GM20000 (cell line): ENCODE measurements around the gene IL36RN.

Experiments used
- DNase-seq: peaks from one replicate; pipeline ENCODE4 v3.0.0; 2012; ENCODE audit warnings: low spot score
- TF ChIP-seq, protein P1 (sequence below): IDR thresholded peaks from 2 replicates; pipeline ENCODE4 v1.5.1; 2012; ENCODE audit warnings: mild to moderate bottlenecking, control low read depth; ENCODE audit errors: extremely low read depth, missing control alignments

Gene IL36RN

DNA sequence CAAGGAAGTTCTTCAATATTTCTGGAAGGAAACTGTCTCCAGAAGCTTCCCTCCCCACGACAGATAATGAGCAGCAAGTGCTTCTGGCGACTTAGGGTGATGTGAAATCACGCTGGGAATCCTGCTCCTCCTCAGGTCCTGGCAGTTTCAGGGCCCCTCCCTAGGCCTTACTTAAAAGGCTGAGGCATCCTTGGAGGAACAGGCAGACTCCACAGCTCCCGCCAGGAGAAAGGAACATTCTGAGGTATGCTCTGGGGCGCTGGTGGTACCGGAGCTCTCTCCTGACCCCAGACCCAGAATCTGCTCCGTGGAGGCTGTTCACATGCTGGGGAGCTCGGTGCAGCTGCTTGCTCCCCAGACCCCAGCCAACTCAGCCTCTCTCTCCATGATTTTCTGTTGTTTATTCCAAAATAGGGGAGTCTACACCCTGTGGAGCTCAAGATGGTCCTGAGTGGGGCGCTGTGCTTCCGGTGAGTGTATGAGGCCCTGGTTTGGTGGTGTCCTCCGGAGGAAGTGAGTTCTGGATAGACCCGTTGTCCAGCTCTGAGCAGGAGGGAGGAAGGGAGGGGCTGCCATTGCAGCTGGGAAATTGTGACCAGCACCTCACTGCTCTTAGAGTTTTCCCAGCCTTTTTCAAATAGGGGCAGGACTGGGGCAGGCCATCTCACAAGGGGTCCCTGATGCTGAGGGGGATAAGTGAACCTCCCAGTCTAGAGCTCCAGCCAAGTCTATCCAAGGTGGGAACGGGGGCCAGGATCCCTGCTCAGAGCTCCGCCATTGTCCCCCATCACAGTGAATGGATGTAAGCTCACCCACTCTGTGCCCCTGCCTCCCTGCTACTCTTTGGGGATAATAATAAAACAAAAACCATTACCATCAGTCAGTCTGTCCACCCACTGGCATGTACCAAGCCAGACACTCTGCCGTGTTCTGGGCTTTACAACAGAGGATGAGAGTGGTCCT, at the start of gene IL36RN:
Gene IL36RN (plus strand): TSS at position 201 of the 963 bp plus-strand sequence. CDS start 241 bp downstream, at position 442.
- TF ChIP-seq, protein P1, sequence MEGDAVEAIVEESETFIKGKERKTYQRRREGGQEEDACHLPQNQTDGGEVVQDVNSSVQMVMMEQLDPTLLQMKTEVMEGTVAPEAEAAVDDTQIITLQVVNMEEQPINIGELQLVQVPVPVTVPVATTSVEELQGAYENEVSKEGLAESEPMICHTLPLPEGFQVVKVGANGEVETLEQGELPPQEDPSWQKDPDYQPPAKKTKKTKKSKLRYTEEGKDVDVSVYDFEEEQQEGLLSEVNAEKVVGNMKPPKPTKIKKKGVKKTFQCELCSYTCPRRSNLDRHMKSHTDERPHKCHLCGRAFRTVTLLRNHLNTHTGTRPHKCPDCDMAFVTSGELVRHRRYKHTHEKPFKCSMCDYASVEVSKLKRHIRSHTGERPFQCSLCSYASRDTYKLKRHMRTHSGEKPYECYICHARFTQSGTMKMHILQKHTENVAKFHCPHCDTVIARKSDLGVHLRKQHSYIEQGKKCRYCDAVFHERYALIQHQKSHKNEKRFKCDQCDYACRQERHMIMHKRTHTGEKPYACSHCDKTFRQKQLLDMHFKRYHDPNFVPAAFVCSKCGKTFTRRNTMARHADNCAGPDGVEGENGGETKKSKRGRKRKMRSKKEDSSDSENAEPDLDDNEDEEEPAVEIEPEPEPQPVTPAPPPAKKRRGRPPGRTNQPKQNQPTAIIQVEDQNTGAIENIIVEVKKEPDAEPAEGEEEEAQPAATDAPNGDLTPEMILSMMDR: no peak
- DNase-seq: no peak

- DNase-seq: no peak
These were observed 49.4 kb upstream of the IL36RN start for GRCh38 chr2:113009622-113010021.

GRCh38 chr2:113010088-113010487, 48.9 kb upstream of the IL36RN start:
- TF ChIP-seq, protein P1: no peak
- DNase-seq: no peak

More at GRCh38 chr2:113009622-113010021, 49.4 kb upstream of the IL36RN start:
- TF ChIP-seq, protein P1: no peak

DNA sequence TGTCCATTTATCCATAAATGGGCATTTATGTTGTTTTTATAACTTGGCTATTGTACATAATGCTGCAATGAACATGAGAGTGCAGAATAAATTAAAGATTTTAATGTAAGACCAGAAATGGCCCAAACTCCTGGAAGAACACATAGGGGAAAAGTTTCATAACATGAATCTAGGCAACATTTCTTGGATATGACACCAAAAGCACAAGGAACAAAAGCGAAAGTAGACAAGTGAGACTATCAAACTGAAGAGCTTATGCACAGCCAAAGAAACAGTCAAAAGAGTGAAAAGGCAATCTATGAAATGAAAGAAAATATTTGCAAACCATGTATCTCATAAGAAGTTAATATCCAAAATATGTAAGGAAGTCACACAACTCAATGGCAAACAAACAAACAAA, 47.9 kb upstream of the IL36RN start:
- TF ChIP-seq, protein P1: no peak
- no peak for DNase-seq

GRCh38 chr2:113012436-113013335, 46.3 kb upstream of the IL36RN start:
- no peak for DNase-seq
- TF ChIP-seq, protein P1: no peak

GRCh38 chr2:113013336-113013661, 45.7 kb upstream of the IL36RN start:
- DNase-seq: no peak
- TF ChIP-seq, protein P1: no peak
